Measurements from ENCODE around the gene INPP4A. TPM values are rescaled to one million over a fixed set of nuclear protein-coding genes. Genes with fewer than 3 reads are reported as not detected.

INPP4A gene
- total RNA-seq, 2 donors from 2014 or later = 12.7 to 18.2 TPM

GRCh38 chr2:98572676-98573075 is 128.0 kb downstream of the INPP4A start:
- Histone ChIP-seq H3K9me3 (no peaks in the 10 kb centered on the region), H3K4me1 (no peaks in the 10 kb centered on the region), H3K4me3 (no peak overlapping the region), H3K27me3 (no peaks in the 10 kb centered on the region), H3K36me3 (peaks cover 25% of the 10 kb centered on the region), H3K27ac (no peak overlapping the region)
- TF ChIP-seq CTCF (IDR thresholded peaks at IDR 0.05) = no peak
- DNase-seq (ENCODE audit: low spot score) = no peak

GRCh38 chr2:98573426-98573825 is 128.8 kb downstream of the INPP4A start:
- Histone ChIP-seq H3K27me3 (no peaks in the 10 kb centered on the region), H3K27ac (no peak overlapping the region), H3K4me1 (no peaks in the 10 kb centered on the region), H3K9me3 (no peaks in the 10 kb centered on the region), H3K36me3 (peaks cover 27% of the 10 kb centered on the region), H3K4me3 (no peak overlapping the region)
- DNase-seq (ENCODE audit: low spot score) = no peak
- no peak for TF ChIP-seq CTCF (IDR thresholded peaks at IDR 0.05)

DNA sequence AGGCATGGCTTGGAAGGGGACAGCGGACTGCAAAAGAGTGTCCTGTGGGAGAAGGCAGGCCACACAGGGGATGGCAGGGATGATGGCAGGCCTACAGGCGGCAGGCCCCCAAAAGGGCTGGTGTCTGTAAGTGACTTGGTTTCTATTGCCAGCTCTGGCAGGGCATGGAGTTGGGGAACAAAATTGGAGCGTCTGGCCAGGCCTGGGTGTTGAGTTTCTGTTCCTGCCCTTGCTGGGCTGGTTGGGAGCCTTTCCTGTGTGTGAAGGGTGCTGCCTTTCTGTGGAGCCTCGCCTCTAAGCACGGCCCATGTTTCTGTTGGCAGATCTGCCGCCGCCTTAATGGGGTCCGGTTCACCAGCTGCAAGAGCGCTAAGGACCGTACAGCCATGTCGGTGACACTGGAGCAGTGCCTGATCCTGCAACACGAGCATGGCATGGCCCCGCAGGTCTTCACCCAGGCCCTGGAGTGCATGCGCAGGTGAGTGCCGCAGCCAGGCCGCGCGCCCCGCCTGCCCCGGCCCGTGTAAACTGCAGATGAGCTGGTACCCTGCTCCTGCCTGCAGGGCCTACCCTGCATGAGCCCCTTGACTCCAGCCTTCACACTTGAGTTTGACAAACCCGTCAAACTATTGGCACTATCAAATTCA is 132.1 kb downstream of the INPP4A start:
- Histone ChIP-seq H3K4me1 (no peaks in the 10 kb centered on the region), H3K27me3 (no peaks in the 10 kb centered on the region), H3K27ac (no peak overlapping the region), H3K4me3 (no peak overlapping the region), H3K9me3 (no peaks in the 10 kb centered on the region), H3K36me3 (peaks cover 28% of the 10 kb centered on the region)
- peak; percentile 38 for DNase-seq (ENCODE audit: low spot score)
- no peak for TF ChIP-seq CTCF (IDR thresholded peaks at IDR 0.05)

DNA sequence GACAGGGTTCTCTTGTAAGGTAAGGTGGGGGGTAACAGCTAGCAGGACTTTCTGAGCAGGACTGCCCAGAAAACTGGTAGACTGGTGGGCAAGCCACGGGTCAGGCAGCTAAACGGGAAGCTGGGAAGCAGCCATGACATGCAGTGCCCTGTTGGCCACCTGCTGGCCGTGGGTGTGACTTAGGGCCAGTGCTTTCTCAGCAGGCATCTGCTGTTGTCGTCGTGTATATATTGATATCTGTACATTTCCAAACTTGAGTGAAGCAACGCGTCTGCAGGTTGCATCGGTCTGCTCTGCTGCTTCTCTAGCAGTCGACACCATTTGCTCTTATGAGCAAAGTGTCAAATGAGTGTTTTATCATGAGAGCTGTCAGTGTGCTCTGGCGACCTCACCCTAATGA is 132.7 kb downstream of the INPP4A start:
- H3K4me1 ChIP-seq = no peaks in the 10 kb centered on the region
- no peaks in the 10 kb centered on the region for H3K9me3 ChIP-seq
- no peak overlapping the region for H3K4me3 ChIP-seq
- no peak overlapping the region for H3K27ac ChIP-seq
- no peaks in the 10 kb centered on the region for H3K27me3 ChIP-seq
- peak; percentile 48 for DNase-seq (ENCODE audit: low spot score)
- peaks cover 28% of the 10 kb centered on the region for H3K36me3 ChIP-seq
- TF ChIP-seq CTCF (IDR thresholded peaks at IDR 0.05) = peak in 1 of 2 donors; percentile 51

GRCh38 chr2:98578231-98578630 is 133.6 kb downstream of the INPP4A start:
- peaks cover 29% of the 10 kb centered on the region for H3K36me3 ChIP-seq
- H3K4me3 ChIP-seq = no peak overlapping the region
- H3K4me1 ChIP-seq = no peaks in the 10 kb centered on the region
- H3K27ac ChIP-seq = no peak overlapping the region
- no peak for TF ChIP-seq CTCF (IDR thresholded peaks at IDR 0.05)
- no peaks in the 10 kb centered on the region for H3K9me3 ChIP-seq
- H3K27me3 ChIP-seq = no peaks in the 10 kb centered on the region
- DNase-seq (ENCODE audit: low spot score) = peak; percentile 36

DNA sequence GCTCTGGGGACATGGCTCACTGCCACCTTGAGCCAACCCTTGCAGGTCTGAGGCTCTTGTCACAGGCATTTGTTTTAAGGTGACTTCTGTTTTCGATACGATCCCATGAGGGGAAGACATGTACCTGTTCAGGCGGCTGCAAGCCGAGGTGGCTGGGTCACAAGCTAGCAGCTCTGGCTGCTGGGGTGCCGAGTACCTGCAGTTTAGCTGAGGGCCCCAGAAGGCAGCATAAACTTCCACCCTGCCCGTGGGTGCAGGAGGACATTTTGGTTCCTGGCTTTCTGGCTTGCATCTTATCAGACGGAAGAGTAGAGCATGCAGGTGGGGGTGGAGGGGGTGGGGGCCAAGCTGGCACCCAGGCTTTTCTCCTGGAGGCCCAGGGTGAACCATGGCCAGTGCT is 135.3 kb downstream of the INPP4A start:
- Histone ChIP-seq H3K4me3 (no peak overlapping the region), H3K4me1 (no peaks in the 10 kb centered on the region), H3K9me3 (no peaks in the 10 kb centered on the region), H3K36me3 (peaks cover 22% of the 10 kb centered on the region), H3K27me3 (no peaks in the 10 kb centered on the region), H3K27ac (no peak overlapping the region)
- peak; percentile 32 for DNase-seq (ENCODE audit: low spot score)
- no peak for TF ChIP-seq CTCF (IDR thresholded peaks at IDR 0.05)

Data from right atrium auricular region (tissue), 2 donors.